Measurements from ENCODE around the gene PREPL. TPM values are rescaled to one million over a fixed set of nuclear protein-coding genes. Genes with fewer than 3 reads are reported as not detected.

The PREPL gene
- total and polyA plus RNA-seq, 9 of the 15 experiments (the other 6 are each of a cell fraction or from before 2014, with no cell fraction given), result 11.6 to 58.9 (median 27.2) TPM

DNA sequence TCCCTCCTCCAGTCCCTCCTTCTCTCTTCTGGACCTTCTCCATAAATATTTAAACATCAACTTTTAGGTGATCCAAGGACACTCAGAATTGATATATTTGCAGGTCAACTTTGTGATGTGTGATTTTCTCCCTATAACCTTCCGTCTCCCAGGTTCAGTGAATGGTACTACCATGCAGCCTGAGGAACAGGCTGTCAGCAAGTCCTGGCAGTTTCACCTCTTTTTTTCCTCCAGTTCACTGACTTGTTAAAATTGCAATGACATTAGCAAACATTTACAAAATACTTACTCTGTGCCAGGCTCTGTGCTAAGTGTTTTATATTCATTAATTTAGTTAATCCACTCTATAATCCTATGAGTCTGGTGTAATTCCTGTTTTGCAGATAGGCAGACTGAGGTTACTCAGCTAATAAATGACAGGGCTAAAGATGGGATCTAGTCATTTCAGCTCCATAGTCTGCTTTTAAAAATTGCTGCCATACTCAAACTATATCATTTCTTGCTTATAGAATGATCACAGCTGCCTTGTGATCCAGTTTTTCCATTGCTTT lies 78.1 kb downstream of the PREPL start:
- ChIA-PET POLR2A (interaction anchor here (2.2 kb wide), 1 partner anchor 12 kb away, joined by 7 read pairs; no protein-coding TSS in a partner anchor), CTCF (ENCODE audit: low intra/inter-chr PET ratio) (no interaction called here)
- no peak overlapping the region for H3K27ac ChIP-seq (ENCODE audit: extremely low read depth, low read depth, low read length)
- FAIRE-seq (no peak), DNase-seq (ENCODE audit: extremely low read depth in 1 of 4, low spot score in 3 of 4) (no peak), ATAC-seq (no peak)
- H3K4me2 ChIP-seq (ENCODE audit: insufficient read depth, low read length), result no peak overlapping the region
- TF ChIP-seq SNAPC5 (CRISPR knock-in tag; IDR thresholded peaks at IDR 0.05) (no peak), STAT5B (CRISPR knock-in tag; IDR thresholded peaks at IDR 0.05) (no peak), ATF3 (IDR thresholded peaks at IDR 0.05) (no peak), ATF3 (CRISPR knock-in tag; conservative IDR thresholded peaks at IDR 0.05) (no peak), BACH1 (tag; IDR thresholded peaks at IDR 0.05) (no peak), ZNF121 (CRISPR knock-in tag; conservative IDR thresholded peaks at IDR 0.05) (no peak), NFIC (IDR thresholded peaks at IDR 0.05) (no peak), SMC3 (conservative IDR thresholded peaks at IDR 0.05; ENCODE audit: insufficient read depth, low read depth, low read length) (no peak), FOS (IDR thresholded peaks at IDR 0.05; ENCODE audit: extremely low read depth, insufficient read length) (no peak), SOX6 (IDR thresholded peaks at IDR 0.05) (no peak)
- TF ChIP-seq, protein P1, sequence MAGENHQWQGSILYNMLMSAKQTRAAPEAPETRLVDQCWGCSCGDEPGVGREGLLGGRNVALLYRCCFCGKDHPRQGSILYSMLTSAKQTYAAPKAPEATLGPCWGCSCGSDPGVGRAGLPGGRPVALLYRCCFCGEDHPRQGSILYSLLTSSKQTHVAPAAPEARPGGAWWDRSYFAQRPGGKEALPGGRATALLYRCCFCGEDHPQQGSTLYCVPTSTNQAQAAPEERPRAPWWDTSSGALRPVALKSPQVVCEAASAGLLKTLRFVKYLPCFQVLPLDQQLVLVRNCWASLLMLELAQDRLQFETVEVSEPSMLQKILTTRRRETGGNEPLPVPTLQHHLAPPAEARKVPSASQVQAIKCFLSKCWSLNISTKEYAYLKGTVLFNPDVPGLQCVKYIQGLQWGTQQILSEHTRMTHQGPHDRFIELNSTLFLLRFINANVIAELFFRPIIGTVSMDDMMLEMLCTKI (IDR thresholded peaks at IDR 0.05; ENCODE audit: partially characterized antibody), result no peak
- H3K4me1 ChIP-seq (replicated peaks in 1 of 2; ENCODE audit: control insufficient read depth in 2 of 2, insufficient read depth in 2 of 2, low read length in 2 of 2), result peaks cover 0 to 6% of the 10 kb centered on the region in 2 experiments; a peak in 1 of 5 replicates
- no peak overlapping the region for H3K9ac ChIP-seq (ENCODE audit: insufficient read depth in 1 of 2, low read depth in 2 of 2, low read length in 2 of 2)
- intact Hi-C loops (cut with micrococcal nuclease) (no loop called here), in situ Hi-C loops (cut with MboI) (no loop called here)
- 17% methylated on average over 1 of the region's 1 CpG for WGBS (ENCODE audit: insufficient coverage, low coverage, missing lambda C conversion rate)
- no peaks in the 10 kb centered on the region for H3K9me1 ChIP-seq (ENCODE audit: control insufficient read depth, insufficient read depth, low read length)
- H3K4me3 ChIP-seq, result no peak overlapping the region
- no peaks in the 10 kb centered on the region for H3K79me2 ChIP-seq (ENCODE audit: control insufficient read depth, insufficient read depth, low read length)
- peaks cover 33 to 37% of the 10 kb centered on the region in 2 experiments for H3K27me3 ChIP-seq (ENCODE audit: control insufficient read depth in 2 of 2, insufficient read depth in 2 of 2, low read length in 2 of 2)
- H2AFZ ChIP-seq (ENCODE audit: low read depth, low read length), result no peak overlapping the region
- H3K9me3 ChIP-seq (replicated peaks; ENCODE audit: control insufficient read depth, insufficient read depth, low read depth, low read length), result no peaks in the 10 kb centered on the region
- H4K20me1 ChIP-seq (replicated peaks; ENCODE audit: control insufficient read depth, insufficient read depth, low read length), result 0 out of 2 replicates have a peak, but pooled peaks cover 3% of the 10 kb centered on the region
- H3K36me3 ChIP-seq (ENCODE audit: control insufficient read depth, insufficient read depth, low read length), result no peaks in the 10 kb centered on the region
- no TSS peak for BruUV-seq (replicated peaks)

Data from K562 (cell line).